Stimulated activated CD8-positive, alpha-beta memory T cell treated with anti-CD3 and anti-CD28 coated beads, Interleukin-4, amount 100 ng/mL, for 48 hours (primary cell): ENCODE results near the gene PDE6A.
"Not testable (repeated sequence)": the region's sequence is repeated elsewhere in the genome, so short reads cannot be mapped to it uniquely, and the experiment has no call there.

Experiments used
- DNase-seq: peaks from one replicate; pipeline ENCODE4 v3.0.0-alpha.2; 2020

PDE6A gene

DNA sequence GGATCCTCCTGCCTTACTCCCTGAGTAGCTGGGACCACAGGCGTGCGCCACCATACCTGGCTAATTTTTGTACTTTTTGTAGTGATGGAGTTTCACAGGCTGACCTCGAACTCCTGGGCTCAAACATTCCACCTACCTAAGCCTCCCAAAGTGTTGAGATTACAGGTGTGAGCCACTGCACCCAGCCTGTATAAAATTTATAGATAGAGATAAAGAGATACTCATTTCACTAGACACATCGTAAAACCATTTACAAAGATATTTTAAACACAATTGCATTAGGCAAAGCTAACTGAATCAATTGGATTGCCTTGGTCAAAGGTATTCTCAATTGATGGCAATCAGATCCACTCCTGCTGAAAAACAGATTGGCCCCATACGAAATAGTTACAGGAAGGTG is 52.0 kb downstream of the PDE6A start:
- DNase-seq: no peak

DNA sequence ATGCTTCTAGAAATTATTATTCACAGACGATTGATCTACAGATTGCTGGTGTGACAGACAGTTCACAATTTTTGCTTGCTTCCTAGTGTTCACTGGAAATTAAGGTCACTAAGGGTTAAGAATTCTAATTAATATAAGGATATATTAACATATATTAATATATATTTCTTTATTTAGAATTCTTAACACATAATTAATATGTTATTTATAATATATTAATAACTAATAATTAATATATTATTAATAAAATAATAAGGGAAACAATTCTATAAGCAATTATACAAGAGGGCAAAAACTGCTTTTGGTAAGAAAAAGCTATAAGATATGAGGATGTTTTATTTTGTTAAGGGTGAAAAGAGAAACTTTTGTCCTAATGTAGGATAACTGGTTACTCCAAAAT is 56.3 kb downstream of the PDE6A start:
- no peak for DNase-seq

DNA sequence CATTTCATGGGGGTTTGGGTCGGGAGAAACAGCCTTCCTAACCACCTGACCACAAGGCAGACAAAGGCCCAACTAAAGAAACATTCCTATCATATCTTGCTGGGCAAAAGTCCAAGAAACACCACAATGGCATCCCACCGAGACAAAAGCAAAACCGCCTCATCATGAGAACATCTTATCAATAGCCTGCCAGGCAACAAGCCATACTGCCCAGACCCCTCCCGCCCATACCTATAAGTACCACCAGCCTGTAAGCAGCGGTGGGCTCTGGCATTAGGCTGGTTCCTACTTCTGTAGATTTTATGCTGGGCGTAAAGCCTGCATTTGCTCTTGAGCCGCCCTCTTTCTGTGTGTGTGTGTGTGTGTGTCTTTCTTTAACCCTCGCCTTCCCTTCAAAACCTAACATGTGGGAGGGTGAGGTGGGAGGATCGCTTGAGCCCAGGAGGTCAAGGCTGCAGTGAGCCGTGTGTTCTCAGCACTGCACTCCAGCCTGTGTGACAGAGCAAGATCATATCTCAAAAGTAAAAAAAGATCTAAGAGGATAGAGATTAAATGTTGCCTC is 56.9 kb downstream of the PDE6A start:
- no peak for DNase-seq

DNA sequence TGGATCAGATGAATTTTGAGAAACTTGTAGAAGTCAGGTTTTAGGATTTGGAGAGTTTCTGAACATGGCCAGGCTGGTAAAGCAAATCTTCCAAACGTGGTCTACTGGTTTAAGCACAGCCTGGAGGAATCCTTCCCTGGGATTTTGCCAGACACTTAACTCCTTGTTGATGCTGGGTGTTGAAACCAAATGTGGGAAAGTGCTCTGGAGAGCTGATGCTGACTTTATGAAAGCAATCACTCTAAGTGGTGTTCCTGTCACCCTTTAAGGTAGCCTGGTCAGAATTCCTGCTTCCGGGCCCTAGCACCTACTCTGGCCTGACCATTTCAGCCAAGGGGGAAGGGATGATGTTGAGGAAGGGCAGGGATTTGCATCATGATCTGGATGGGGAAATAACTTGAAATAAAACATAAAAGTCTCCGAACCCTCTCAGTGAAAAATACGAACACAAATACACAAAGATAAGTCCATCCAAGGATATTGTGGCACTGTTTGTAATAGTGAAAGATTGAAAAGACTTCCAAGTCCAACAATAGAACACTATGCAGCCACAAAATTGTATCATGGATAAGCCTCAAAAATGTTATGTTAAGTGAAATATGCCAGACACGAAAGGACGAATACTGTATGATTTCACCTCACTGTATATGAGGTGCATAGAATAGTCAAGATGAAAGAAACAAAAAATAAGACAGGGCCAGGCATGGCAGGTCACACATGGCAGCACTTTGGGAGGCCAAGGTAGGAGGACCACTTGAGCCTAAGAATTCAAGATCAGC is 57.7 kb downstream of the PDE6A start:
- DNase-seq: no peak

DNA sequence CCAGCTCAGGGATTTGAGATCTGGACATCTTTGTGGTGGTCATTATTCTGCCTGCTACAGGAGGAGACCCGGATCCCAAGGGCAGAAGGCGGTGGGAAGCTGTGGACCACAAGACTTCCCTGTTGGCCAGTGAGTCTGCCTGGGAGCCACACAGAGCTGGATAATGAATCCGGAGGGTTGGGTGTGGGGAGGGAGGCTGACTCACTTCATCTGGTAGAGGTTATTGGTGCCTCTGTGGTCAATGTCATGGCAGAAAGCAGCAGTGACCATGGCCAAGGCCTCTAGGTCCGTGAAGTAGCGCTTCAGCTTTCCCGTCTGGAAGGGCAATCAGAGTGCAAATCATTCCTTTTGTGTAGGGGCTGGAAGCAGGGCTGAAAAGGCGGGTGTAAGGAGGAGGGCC is 58.5 kb downstream of the PDE6A start:
- no peak for DNase-seq

DNA sequence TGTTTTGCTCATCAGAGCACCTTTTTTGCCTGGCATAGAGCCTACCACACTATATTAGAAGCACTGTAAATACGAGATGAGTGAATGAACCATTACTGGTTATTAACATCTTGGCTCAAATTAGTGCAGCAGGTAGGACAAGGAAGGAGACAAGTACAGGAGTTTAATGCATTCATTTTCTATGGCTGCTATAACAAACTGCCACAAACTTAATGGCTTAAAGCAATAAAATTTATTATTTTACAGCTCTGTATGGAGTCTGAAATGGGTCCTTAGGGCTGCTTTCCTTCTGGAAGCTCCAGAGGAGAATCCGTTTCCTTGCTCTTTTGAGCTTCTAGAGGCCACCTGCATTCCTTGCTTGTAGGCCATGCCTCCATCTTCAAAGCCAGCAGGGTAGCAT is 59.1 kb downstream of the PDE6A start:
- no peak for DNase-seq

DNA sequence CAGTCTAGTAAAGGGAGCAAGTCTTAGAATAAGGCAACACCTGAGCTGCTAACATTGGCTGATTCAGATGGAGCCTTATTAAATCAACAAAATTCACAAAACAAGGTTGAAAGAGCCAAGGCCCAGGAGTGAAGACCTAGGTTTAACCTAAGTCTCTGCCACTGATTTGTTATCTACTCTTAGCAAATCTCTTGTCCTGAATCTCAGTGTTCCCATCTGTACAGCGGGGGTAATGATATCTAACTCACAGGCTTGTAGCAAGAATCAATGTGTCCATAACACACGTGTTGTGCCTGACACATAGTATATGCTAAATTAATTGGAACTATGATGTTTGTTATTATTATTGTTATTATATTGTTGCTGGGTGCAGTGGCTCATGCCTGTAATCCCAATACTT is 61.0 kb downstream of the PDE6A start:
- no peak for DNase-seq

DNA sequence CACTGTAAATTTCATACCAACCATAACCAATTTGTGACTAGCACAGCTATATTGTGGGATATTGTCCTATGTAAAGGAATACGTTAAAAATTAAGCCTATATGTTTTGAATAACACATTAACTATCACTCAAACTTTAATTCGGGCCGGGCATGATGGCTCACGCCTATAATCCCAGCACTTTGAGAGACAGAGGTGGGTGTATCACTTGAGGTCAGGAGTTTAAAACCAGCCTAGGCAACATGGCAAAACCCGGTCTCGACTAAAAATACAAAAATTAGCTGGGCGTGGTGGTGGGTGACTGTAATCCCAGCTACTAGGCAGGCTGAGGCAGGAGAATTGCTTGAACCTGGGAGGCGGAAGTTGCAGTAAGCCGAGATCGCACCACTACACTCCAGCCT is 62.0 kb downstream of the PDE6A start:
- DNase-seq: not testable (repeated sequence)

DNA sequence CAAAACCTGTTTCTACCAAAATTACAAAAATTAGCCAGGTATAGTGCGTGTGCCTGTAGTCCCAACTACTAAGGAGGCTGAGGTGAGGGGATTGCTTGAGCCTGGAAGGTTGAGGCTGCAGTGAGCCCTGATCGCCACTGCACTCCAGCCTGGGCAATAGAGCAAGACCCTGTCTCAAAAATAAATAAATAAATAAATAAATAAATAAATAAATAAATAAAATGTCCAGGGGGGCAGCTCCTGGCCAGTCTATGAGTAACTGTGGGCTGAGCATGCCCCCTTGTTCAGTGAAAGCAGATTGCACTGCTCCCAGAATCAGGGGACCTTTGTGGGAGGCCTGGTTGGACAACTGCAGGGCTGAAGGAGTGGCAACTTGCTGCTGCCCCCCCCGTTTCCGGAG is 62.7 kb downstream of the PDE6A start:
- no peak for DNase-seq

DNA sequence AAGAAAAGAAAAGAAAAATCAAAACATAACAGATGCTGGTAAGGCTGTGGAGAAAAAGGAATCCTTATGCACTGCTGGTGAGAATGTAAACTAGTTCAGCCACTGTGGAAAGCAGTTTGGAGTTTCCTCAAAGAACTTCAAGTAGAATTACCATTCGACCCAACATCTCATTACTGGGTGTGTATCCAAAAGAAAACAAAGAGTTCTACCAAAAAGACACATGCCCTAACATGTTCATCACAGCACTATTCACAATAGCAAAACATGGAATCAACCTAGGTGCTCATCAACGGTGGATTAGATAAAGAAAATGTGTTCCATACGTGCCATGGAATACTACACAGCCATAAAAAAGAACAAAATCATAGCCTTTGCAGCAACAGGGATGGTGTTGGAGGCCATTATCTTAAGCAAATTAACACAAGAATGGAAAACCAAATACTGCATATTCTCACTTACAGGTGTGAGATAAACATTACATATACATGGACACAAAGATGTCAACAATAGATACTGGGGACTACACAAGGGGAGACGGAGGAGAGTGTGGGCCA is 63.4 kb downstream of the PDE6A start:
- no peak for DNase-seq

DNA sequence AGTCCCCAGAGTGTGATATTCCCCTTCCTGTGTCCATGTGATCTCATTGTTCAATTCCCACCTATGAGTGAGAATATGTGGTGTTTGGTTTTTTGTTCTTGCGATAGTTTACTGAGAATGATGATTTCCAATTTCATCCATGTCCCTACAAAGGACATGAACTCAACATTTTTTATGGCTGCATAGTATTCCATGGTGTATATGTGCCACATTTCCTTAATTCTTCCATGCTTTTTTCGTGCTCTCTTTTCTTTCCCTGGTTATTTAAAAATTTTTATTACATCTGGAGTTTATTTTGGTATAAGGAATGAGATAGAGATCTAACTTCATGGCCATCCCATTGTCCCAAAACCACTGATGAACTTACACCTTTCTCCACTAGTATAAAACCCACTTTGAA is 65.0 kb downstream of the PDE6A start:
- not testable (repeated sequence) for DNase-seq

DNA sequence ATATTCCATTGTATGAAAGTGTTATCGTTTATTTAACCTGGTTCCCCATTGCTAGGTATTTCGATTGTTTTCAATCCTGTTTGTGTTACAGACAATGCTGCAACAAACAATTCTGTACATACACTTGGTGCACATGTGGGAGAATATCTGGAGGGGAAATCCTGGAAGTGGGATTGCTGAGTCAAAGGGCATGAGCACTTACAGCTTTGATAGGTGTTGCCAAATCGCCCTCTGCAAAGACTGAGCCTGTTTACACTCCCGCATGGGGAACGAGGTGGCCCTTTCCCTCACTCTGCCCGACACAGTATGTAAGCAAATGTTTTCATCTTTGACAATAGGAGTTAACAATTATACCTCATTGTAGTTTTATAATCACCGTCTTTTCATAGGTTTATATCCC is 66.2 kb downstream of the PDE6A start:
- no peak for DNase-seq

DNA sequence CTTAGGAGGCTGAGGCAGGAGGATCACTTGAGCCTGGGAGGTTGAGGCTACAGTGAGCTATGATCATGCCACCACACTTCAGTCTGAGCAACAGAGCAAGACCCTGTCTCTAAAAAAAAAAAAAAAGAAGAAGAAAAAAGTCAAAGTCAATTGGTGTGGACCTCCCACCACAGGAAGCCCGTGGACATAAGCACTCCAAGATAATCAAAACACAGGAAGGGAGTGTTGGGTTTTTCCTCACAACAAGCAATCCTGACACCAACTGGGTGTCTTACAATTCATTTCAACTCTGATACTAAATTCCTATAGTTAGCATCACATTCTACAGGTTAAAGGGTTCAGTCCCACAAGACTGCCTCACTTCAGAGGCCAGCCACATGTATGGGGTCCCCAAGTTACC is 70.7 kb downstream of the PDE6A start:
- no peak for DNase-seq

DNA sequence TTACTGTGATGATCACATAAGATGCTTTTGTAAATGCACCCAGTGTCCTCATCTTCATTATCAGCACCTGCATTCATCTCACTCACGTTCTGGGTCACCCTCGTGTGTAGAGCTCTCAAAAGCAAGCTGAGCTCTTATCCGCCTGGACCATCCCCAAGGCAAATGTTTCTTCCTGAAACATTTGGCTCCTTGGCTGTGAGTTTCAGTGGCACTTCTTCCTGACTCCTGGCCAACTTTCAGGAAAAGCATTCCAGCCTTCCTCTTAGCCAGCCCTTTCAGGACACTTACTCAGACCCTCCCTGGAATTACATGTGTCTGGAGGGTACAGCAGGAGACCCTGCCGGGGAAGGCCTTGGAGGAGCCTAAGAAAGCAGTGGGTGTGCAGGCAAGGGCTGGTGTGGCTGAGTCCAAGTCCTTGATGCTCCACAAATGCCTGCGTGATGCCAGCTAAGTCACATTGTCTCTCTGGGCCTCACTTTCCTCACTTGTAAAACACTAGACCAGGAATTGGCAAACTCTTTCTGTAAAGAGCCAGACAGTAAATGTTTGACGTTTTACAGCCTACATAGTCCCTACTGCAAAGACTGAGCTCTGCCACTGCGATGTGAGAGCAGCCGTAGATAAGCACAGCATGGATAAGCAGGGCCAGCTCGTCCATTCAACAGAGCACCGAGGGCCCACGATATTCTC is 72.1 kb downstream of the PDE6A start:
- no peak for DNase-seq

DNA sequence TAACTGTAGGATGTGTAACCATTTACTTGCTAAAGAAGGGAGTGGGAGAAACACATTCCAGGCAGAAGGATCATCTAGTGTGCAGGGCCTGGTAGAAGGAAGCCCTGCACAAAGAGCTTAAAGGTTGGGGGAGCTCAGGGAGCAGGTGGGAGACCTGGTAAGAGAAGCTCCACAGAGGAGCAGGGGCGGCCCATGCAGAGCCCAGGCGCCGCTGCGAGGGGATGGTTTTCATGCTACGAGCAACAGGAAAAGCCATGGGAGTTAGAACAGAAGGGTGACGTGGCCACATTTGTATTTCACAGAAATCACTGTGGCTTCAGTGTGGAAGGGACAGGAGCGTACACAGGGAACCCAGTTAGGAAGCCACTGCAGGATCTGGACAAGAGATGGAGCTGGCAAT is 73.1 kb downstream of the PDE6A start:
- DNase-seq: no peak

DNA sequence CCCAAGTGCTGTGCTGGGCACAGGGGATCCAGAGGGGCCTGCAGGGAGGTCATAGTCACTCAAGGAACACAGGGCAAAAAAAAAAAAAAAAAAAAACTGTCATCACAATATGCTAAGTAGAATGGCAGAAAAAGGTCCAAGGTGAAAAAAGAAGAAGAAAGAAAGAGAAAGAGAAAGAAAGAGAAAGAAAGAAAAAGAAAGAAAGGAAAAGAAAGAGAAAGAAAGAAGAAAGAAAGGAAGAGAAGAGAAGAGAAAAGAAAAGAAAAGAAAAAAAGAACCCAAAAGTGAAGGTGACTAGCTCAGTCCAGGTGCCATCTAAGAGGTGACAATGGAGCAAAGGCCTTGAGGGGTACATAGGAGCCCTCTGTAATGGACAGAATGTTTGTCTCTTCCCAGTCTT is 73.9 kb downstream of the PDE6A start:
- no peak for DNase-seq

DNA sequence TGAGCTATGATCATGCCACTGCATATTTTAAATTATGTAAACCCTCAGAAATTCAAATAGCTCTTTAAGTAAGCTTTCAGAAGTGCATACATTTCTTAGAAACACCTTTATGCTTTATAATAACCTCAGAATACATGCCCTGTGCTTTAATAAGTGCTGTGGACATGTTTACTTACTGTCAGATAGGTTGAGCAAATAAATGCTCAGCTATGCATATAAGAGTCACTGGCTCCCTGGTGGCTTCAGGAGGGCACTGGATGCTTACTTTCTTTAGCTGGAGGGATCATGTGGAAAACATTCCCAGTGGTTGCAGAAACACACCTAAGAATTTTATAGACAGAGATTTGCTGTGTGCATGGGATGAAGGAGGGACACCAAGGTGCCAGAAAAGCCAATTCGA is 74.4 kb downstream of the PDE6A start:
- no peak for DNase-seq

DNA sequence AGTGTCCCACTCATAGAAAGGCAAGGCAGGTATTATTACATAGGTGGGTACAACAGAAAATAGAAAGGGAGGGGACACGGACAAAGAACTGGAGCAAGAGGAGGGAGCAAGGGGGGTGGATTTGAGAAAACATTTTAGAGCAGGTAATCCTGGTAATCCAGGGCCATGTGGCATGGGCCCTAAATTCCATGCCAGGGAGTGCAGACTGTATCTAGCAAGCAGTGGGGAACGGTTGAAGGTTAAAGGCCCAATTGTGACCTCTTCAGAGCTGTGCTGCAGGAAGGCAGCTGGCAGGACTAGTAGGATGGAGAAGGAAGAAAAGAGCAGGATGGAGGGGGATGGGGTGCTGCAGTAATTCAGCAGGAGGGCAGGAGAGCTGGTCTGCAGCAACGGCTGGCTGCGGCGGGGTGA is 75.2 kb downstream of the PDE6A start:
- DNase-seq: no peak

DNA sequence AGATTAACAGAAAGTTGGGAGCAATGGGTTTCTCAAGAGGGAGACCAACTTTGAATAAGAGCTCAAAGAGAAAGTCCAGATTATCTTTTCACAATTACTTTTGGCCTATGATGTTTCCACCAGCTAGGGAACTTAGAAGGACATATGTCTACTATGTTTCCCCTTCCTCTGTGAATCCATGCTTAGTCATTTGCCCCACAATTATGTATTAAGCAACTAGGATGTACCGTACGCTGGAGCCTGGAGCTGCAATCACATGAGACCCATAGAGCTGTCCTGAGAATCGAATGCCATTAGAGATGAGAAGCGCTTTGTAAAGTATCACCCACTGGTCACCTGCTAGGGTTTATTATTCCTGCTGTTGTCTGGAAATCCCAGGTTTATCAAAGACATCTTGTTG is 78.8 kb downstream of the PDE6A start:
- DNase-seq: no peak

DNA sequence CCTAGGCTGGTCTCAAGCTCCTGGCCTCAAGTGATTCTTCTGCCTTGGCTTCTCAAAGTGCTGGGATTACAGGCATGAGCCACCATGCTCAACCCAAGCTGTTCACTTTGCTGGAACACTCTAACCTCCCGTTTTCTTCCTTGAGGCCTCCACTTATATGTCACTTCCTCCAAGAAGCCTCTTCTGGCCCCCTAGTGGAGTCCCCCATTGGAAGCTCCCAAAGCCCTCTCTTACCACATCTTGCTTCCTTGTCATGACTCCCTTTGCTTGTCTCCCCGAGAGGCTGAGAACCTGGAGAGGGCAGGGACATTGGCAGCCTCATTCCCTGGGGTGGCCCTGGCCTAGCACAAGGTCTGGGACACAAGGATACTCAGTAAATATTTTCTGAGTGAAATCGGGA is 80.8 kb downstream of the PDE6A start:
- DNase-seq: no peak

DNA sequence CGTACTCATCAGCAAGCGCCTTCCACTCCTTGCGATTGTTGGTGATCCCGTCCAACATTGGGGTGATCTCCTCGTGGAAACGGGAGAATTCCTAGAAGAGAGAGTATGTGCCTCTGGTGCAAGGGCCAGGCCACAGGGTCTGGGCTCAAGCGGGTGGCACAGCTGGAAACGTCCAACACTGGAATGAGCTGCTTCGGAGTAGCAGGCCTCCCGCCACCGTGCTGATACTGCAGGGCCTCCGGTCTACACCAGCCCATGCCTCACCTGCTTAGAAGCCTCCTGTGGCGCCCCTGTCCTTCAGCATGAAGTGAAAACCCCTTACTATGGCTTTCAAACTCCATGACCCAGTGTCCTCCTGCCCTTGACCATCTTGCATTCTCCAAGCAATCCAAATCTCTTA is 81.4 kb downstream of the PDE6A start:
- no peak for DNase-seq

DNA sequence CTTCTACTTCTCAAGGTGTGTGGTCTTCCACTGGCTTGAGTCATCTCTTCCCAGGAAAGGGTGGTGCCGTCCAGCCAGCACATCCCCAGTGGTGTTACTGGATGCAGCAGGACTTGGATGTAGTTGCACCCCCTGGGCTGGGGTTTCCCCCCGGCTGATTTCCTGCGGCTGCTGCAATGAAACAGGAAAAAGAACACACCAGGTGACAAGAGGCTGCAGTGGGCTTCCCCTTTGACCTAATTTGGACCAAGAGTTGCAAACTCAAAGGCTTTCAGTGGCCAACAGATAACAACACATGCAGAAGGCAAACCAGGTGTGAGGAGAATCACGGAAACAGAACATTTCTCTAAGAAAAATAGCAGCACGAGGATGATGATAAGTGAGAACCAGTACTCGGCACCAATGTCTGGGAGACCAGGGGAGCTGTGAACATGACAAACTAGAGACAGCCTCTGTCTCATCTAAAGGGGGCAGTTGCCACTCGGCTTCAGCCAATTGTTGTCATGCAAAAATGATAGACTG is 83.7 kb downstream of the PDE6A start:
- peak; percentile 47 for DNase-seq

DNA sequence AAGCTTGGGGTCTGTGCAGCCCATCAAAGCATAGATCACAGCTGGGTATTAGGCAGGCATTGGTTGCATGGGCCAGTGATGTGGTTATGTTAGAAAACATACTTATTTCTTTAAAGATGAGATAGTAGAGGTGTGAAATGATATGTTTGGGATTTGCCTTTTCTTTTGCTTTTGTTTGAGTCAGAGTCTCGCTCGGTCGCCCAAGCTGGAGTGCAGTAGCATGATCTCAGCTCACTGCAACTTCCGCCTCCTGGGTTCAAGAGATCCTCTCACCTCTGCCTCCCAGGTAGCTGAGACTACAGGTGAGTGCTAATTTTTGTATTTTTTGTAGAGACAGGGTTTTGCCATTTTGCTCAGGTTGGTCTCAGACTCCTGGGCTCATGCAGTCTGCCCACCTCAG is 84.8 kb downstream of the PDE6A start:
- no peak for DNase-seq

DNA sequence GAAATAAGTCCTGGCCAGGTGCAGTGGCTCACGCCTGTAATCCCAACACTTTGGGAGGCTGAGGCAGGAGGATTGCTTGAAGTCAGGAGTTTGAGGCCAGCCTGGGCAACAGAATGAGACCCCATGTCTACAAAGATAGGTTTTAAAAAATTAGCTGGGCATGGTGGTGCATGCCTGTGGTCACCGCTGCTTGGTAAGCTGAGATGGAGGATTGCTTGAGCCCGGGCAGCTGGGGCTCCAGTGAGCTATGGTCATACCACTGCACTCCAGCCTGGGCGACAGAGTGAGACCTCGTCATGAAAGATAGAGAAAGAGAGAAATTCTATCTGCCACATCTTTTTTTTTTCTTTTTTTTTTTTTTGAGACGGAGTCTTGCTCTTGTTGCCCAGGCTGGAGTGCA is 86.1 kb downstream of the PDE6A start:
- DNase-seq: not testable (repeated sequence)
